Tongue (tissue), 2 donors: ENCODE measurements around the gene MAEA. TPM values are rescaled to one million over a fixed set of nuclear protein-coding genes. Genes with fewer than 3 reads are reported as not detected.

ENCODE experiments used
- DNase-seq: peaks from one replicate; pipeline ENCODE4 v3.0.0-alpha.2; 2015
- total RNA-seq: library from RNA; depleted of rRNA; stranded (reverse); fragments of >200 nt; gene quantifications from one replicate; pipeline ENCODE4 v1.2.3, GENCODE V29; 2014

Gene MAEA
- total RNA-seq, 1 donor from 2014 or later: 52.5 TPM

- peak; percentile 34 for DNase-seq
These were observed 11.1 kb downstream of the MAEA start for GRCh38 chr4:1300466-1301455.

GRCh38 chr4:1302159-1302558 is 12.5 kb downstream of the MAEA start:
- DNase-seq: no peak

GRCh38 chr4:1305261-1305711 is 15.6 kb downstream of the MAEA start:
- no peak for DNase-seq

GRCh38 chr4:1305781-1306455 is 16.2 kb downstream of the MAEA start:
- DNase-seq: no peak

GRCh38 chr4:1307951-1308735 is 18.5 kb downstream of the MAEA start:
- no peak for DNase-seq

- DNase-seq: peak; percentile 97
These were observed 19.7 kb downstream of the MAEA start for GRCh38 chr4:1309261-1310010.

GRCh38 chr4:1310031-1310795 is 20.5 kb downstream of the MAEA start:
- no peak for DNase-seq

GRCh38 chr4:1310796-1311631 is 21.3 kb downstream of the MAEA start:
- no peak for DNase-seq

GRCh38 chr4:1312821-1313640 is 23.3 kb downstream of the MAEA start:
- no peak for DNase-seq

GRCh38 chr4:1315306-1315705 is 25.6 kb downstream of the MAEA start:
- DNase-seq: no peak

- no peak for DNase-seq
These were observed 26.3 kb downstream of the MAEA start for GRCh38 chr4:1315836-1316536.

GRCh38 chr4:1316537-1317168 is 27.0 kb downstream of the MAEA start:
- DNase-seq: no peak

GRCh38 chr4:1317177-1318045 is 27.7 kb downstream of the MAEA start:
- no peak for DNase-seq

GRCh38 chr4:1318046-1318375 is 28.3 kb downstream of the MAEA start:
- no peak for DNase-seq

GRCh38 chr4:1318488-1319213 is 29.0 kb downstream of the MAEA start:
- no peak for DNase-seq

GRCh38 chr4:1321486-1321885 is 31.8 kb downstream of the MAEA start:
- DNase-seq: no peak
